Measurements from ENCODE around the gene IL37.

DNA sequence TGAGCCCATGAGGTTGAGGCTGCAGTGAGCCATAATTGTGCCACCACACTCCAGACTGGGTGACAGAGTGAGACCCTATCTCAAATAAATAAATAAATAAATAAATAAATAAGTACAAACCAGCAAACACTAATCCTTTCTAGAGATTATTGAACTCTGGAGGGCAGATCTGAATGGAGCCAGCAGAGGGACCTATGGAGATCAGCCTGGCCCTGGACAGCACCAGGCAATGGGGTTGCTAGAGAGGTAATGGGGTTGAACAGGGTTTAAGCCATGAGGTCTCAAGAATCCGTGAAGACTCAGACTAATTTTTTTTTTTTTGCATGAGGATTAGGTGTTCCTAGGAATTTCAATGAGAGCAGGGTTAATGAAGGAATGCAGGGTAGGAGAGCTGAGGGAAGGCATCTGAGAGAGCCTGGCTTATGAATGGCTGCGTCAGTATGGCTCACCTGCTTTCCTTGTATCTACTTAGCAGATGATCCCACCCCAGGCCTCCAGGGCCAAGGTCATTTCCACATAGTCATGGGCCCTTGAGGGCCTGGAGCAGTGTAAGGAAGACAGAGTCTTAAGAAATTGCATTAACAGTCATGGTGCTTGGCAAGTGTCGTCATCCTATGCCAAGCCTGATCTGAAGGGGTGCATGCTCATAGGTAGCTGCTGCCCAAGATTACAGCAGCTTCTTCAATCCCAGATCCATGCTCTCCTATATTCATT, 34.6 kb upstream of the IL37 start:
- TF ChIP-seq, protein P1, sequence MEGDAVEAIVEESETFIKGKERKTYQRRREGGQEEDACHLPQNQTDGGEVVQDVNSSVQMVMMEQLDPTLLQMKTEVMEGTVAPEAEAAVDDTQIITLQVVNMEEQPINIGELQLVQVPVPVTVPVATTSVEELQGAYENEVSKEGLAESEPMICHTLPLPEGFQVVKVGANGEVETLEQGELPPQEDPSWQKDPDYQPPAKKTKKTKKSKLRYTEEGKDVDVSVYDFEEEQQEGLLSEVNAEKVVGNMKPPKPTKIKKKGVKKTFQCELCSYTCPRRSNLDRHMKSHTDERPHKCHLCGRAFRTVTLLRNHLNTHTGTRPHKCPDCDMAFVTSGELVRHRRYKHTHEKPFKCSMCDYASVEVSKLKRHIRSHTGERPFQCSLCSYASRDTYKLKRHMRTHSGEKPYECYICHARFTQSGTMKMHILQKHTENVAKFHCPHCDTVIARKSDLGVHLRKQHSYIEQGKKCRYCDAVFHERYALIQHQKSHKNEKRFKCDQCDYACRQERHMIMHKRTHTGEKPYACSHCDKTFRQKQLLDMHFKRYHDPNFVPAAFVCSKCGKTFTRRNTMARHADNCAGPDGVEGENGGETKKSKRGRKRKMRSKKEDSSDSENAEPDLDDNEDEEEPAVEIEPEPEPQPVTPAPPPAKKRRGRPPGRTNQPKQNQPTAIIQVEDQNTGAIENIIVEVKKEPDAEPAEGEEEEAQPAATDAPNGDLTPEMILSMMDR (IDR thresholded peaks at IDR 0.05; ENCODE audit: extremely low read depth in 1 of 2, insufficient read depth in 1 of 2, low read depth in 1 of 2, low read length in 2 of 2): no peak
- TF ChIP-seq MYC (IDR thresholded peaks at IDR 0.05; ENCODE audit: low read depth, low read length) (no peak), POLR2A (IDR thresholded peaks at IDR 0.05; ENCODE audit: low read depth, low read length) (no peak), GATA2 (IDR thresholded peaks at IDR 0.05; ENCODE audit: insufficient read depth, insufficient read length, low read depth, low read length) (no peak), POLR2AphosphoS5 (IDR thresholded peaks at IDR 0.05; ENCODE audit: insufficient read depth, low read depth, low read length) (no peak), EZH2 (IDR thresholded peaks at IDR 0.05; ENCODE audit: borderline replicate concordance, low read depth, low read length, severe bottlenecking) (no peak), JUN (IDR thresholded peaks at IDR 0.05; ENCODE audit: borderline replicate concordance, insufficient read depth, insufficient read length, low read depth) (no peak)
- TF ChIP-seq, protein P2, sequence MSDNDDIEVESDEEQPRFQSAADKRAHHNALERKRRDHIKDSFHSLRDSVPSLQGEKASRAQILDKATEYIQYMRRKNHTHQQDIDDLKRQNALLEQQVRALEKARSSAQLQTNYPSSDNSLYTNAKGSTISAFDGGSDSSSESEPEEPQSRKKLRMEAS (IDR thresholded peaks at IDR 0.05; ENCODE audit: insufficient read depth, insufficient read length): no peak

Measured in endothelial cell of umbilical vein (primary cell).